Rectal smooth muscle tissue (tissue), 1 donor: ENCODE measurements around the gene NOL4L.

Experiments used
- H3K27ac ChIP-seq: one replicate; pipeline ENCODE4 v1.7.0; 2013; ENCODE audit warnings: low read depth, low read length, inconsistent platforms
- H3K27me3 ChIP-seq: one replicate; pipeline ENCODE4 v1.7.0; 2013; ENCODE audit warnings: low read length; ENCODE audit not compliant: control insufficient read depth, insufficient read depth
- H3K36me3 ChIP-seq: one replicate; pipeline ENCODE4 v1.7.0; 2013; ENCODE audit warnings: low read length; ENCODE audit not compliant: control insufficient read depth, insufficient read depth
- H3K4me1 ChIP-seq: one replicate; pipeline ENCODE4 v1.7.0; 2013; ENCODE audit warnings: low read length; ENCODE audit not compliant: control insufficient read depth, insufficient read depth
- H3K4me3 ChIP-seq: one replicate; pipeline ENCODE4 v1.7.0; 2013; ENCODE audit warnings: low read length
- H3K9ac ChIP-seq: one replicate; pipeline ENCODE4 v1.7.0; 2013; ENCODE audit warnings: low read length

The NOL4L gene

DNA sequence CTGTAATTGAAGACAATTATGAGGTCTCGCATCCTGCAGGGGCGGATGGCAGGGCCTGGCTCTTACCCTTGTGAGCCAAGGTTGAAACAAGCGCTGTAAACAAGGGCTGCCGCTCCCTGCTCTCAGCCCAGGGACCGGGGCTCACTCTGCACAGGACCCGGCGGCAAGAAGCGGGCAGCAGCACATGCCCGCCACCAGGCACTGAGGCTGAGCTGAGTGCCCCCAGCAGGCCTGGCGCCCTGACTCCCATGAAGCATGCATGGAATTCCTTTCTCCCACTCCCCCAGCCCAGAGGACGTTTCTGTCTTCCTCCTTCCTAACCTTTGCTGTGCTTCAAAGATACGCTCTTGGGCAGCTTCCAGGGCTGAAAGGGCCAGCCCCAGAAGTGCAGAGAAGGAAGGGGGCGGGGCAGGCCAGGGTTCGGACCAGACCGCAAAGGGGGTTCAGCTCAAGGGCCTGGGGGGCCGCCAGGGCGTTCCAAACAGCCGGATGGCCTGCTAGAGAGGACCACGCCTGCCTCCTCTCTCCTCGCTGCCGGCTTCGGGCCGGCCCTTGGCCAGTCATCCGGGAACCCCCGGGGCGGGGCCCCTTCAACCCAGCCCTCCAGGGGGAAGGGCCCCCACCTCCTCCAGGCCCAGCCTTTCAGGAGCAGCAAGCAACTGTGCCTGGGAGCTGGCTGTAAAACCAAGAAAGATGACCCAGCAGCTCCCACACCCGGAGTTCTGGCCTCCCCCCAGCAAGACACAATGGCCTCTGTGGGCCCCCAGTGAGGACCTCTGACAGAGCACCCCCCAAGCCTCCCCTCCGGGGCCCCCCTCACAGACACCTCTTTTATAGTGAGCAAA, 109.9 kb downstream of the NOL4L start:
- peaks cover 58% of the 10 kb centered on the region for H3K4me1 ChIP-seq
- peaks cover 5% of the 10 kb centered on the region for H3K36me3 ChIP-seq
- no peaks in the 10 kb centered on the region for H3K27me3 ChIP-seq
- H3K9ac ChIP-seq: peak overlapping the region; percentile 50
- H3K27ac ChIP-seq: peak overlapping the region; percentile 91
- H3K4me3 ChIP-seq: peak overlapping the region; percentile 68

- Histone ChIP-seq H3K27me3 (no peaks in the 10 kb centered on the region), H3K36me3 (peaks cover 5% of the 10 kb centered on the region), H3K27ac (peak overlapping the region; percentile 91), H3K9ac (peak overlapping the region; percentile 43), H3K4me1 (peaks cover 59% of the 10 kb centered on the region), H3K4me3 (peak overlapping the region; percentile 68)
Observed at GRCh38 chr20:32474717-32474966, 110.5 kb downstream of the NOL4L start.

DNA sequence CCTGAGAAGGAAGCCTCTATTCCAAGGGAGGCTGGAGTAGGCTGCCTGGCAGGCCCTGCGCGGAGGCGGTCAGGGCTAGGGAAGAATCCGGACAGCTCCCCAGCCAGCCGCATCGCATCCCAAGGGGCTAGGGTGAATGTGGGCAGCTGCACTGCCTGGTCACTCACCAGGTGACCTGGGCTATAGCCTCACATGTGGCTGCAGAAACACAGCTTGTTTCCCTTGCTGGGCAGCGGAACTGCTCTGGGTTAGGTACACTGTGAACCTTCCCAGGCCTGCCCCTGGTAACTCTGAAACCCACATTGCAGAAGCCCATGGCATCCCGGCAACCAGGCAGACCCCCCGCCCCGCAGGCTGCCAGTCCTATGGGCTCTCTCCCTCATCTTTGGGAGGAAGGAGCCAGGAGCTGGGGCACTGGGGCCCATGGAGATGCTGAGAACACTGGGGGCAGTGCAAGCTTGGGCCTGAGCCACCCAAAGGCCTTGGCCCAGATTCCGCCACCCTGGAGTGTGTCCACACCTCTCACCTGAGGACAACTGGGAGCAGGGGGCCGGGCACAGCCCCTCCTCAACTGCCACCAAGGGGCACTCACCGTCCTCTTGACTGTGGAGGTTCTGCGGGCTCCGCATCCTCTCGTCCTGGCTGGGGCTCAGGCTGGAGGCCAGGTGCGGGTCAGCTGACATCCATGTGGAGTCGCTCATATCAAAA, 111.0 kb downstream of the NOL4L start:
- Histone ChIP-seq H3K27me3 (no peaks in the 10 kb centered on the region), H3K27ac (peak overlapping the region; percentile 91), H3K4me1 (peaks cover 59% of the 10 kb centered on the region), H3K9ac (peak overlapping the region; percentile 43), H3K4me3 (peak overlapping the region; percentile 68), H3K36me3 (peaks cover 5% of the 10 kb centered on the region)

GRCh38 chr20:32473231-32474008, 111.7 kb downstream of the NOL4L start:
- H3K9ac ChIP-seq: peak overlapping the region; percentile 43
- peak overlapping the region; percentile 68 for H3K4me3 ChIP-seq
- peaks cover 5% of the 10 kb centered on the region for H3K36me3 ChIP-seq
- H3K27me3 ChIP-seq: no peaks in the 10 kb centered on the region
- H3K27ac ChIP-seq: peak overlapping the region; percentile 91
- H3K4me1 ChIP-seq: peaks cover 59% of the 10 kb centered on the region

GRCh38 chr20:32472581-32473207, 112.4 kb downstream of the NOL4L start:
- H3K9ac ChIP-seq: peak overlapping the region; percentile 35
- H3K4me3 ChIP-seq: peak overlapping the region; percentile 68
- H3K27ac ChIP-seq: peak overlapping the region; percentile 91
- peaks cover 5% of the 10 kb centered on the region for H3K36me3 ChIP-seq
- peaks cover 62% of the 10 kb centered on the region for H3K4me1 ChIP-seq
- no peaks in the 10 kb centered on the region for H3K27me3 ChIP-seq

DNA sequence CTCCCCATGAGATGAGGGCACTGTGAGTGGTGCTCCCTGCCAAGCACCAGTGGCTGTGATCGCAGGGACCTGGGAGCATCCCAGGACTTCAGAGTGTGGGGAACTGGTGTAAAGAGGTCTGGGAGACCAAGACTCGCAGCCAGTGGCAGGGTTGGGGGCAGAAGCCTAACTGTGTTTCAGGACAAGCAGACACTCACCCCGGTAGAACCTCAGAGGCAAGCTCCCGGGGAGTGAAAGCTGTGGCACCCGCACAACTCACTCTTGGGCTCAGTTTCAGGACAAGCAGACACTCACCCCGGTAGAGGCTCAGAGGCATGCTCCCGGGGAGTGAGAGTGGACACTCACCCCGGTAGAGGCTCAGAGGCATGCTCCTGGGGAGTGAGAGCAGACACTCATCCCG, 114.2 kb downstream of the NOL4L start:
- H3K27me3 ChIP-seq: no peaks in the 10 kb centered on the region
- H3K36me3 ChIP-seq: peaks cover 5% of the 10 kb centered on the region
- no peak overlapping the region for H3K4me3 ChIP-seq
- no peak overlapping the region for H3K9ac ChIP-seq
- peaks cover 61% of the 10 kb centered on the region for H3K4me1 ChIP-seq
- no peak overlapping the region for H3K27ac ChIP-seq

GRCh38 chr20:32470025-32470861, 114.9 kb downstream of the NOL4L start:
- peak overlapping the region; percentile 16 for H3K27ac ChIP-seq
- no peaks in the 10 kb centered on the region for H3K27me3 ChIP-seq
- peaks cover 5% of the 10 kb centered on the region for H3K36me3 ChIP-seq
- no peak overlapping the region for H3K9ac ChIP-seq
- H3K4me3 ChIP-seq: no peak overlapping the region
- peaks cover 62% of the 10 kb centered on the region for H3K4me1 ChIP-seq

DNA sequence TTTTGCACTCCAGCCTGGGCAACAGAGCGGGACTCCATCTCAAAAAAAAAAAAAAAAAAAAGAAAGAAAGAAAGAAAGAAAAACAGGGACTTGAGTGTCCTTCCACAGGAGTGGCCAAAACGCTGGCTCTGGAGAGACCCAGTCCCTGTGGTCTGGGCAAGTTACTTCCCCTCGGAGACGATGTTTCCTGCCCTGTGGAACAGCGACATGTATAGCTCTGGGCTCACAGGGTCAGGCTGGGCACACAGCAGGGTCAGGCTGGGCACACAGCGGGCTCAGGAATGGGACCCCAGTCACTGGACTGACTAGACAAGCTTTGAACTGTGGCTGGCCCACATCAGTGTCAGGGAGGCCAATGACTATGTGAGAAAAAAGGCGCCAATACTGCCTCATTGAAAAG, 116.3 kb downstream of the NOL4L start:
- H3K4me1 ChIP-seq: peaks cover 65% of the 10 kb centered on the region
- peaks cover 5% of the 10 kb centered on the region for H3K36me3 ChIP-seq
- no peaks in the 10 kb centered on the region for H3K27me3 ChIP-seq
- H3K4me3 ChIP-seq: no peak overlapping the region
- H3K9ac ChIP-seq: no peak overlapping the region
- H3K27ac ChIP-seq: no peak overlapping the region

DNA sequence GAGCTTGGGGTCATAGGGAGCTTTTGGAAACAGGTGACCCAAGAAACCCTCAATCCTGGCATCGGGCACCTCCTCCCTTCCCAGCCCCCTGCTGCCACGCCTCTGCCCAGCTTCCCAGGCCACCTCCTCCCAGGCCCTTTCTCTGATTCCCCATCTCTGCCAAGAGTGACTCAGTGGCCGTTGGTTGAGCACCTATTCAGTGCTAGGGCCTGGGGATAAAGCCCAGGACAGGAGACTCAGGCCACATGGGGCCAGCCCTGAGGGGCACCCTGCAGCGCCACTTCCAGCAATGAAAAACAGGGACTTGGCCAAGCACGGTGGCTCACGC, 116.9 kb downstream of the NOL4L start:
- Histone ChIP-seq H3K27ac (peak overlapping the region; percentile 90), H3K36me3 (peaks cover 5% of the 10 kb centered on the region), H3K27me3 (no peaks in the 10 kb centered on the region), H3K9ac (no peak overlapping the region), H3K4me3 (no peak overlapping the region), H3K4me1 (peaks cover 65% of the 10 kb centered on the region)

GRCh38 chr20:32467506-32468312, 117.4 kb downstream of the NOL4L start:
- H3K4me1 ChIP-seq: peaks cover 65% of the 10 kb centered on the region
- H3K27me3 ChIP-seq: no peaks in the 10 kb centered on the region
- peaks cover 5% of the 10 kb centered on the region for H3K36me3 ChIP-seq
- no peak overlapping the region for H3K4me3 ChIP-seq
- H3K9ac ChIP-seq: no peak overlapping the region
- peak overlapping the region; percentile 90 for H3K27ac ChIP-seq
